HepG2 (cell line): ENCODE measurements around the gene PHF5A. TPM values are rescaled to one million over a fixed set of nuclear protein-coding genes. Genes with fewer than 3 reads are reported as not detected.

Source experiments
- CTCF ChIP-seq: sonication (generic); formaldehyde crosslinking; IDR thresholded peaks from 2 replicates; pipeline ENCODE4 v1.5.0; 2020; ENCODE audit warnings: mild to moderate bottlenecking, missing genetic modification reagents, moderate library complexity
- DDIT3 ChIP-seq: sonication (generic); formaldehyde crosslinking; IDR thresholded peaks from 2 replicates; pipeline ENCODE4 v1.4.0; 2020; ENCODE audit warnings: mild to moderate bottlenecking, missing genetic modification reagents
- ETS1 ChIP-seq: sonication (generic); formaldehyde crosslinking; IDR thresholded peaks from 2 replicates; pipeline ENCODE4 v1.4.0; 2020; ENCODE audit warnings: missing genetic modification reagents
- HBP1 ChIP-seq: IDR thresholded peaks from 2 replicates; pipeline ENCODE4 v1.6.1; 2016; ENCODE audit warnings: low read depth, control low read depth
- KMT2B ChIP-seq: IDR thresholded peaks from 2 replicates; pipeline ENCODE4 v1.6.1; 2016; ENCODE audit warnings: missing genetic modification reagents, missing compliant biosample characterization
- MBNL3 ChIP-seq: fragments of 250-450 bp; sonication (Bioruptor Pico); conservative IDR thresholded peaks from 2 replicates; pipeline ENCODE4 v1.8.0; 2022; ENCODE audit warnings: mild to moderate bottlenecking, inconsistent platforms
- MLXIP ChIP-seq: sonication (generic); formaldehyde crosslinking; IDR thresholded peaks from 2 replicates; pipeline ENCODE4 v1.9.0; 2021; ENCODE audit warnings: missing genetic modification reagents, borderline replicate concordance
- MNT ChIP-seq: fragments of 450-650 bp; IDR thresholded peaks from 2 replicates; pipeline ENCODE4 v1.6.1; 2016
- NCOA2 ChIP-seq: sonication (generic); formaldehyde crosslinking; IDR thresholded peaks from 2 replicates; pipeline ENCODE4 v1.8.0; 2022; ENCODE audit warnings: inconsistent platforms
- PTBP1 ChIP-seq: fragments of 200-400 bp; formaldehyde crosslinking; IDR thresholded peaks from 2 replicates; pipeline ENCODE4 v1.6.1; 2018; ENCODE audit warnings: low read length, low read depth; ENCODE audit not compliant: poor library complexity, severe bottlenecking
- RBM39 ChIP-seq: fragments of 200-400 bp; formaldehyde crosslinking; IDR thresholded peaks from one replicate; pipeline ENCODE4 v1.6.1; 2018; ENCODE audit warnings: antibody characterized with exemption, mild to moderate bottlenecking, low read depth, low read length; ENCODE audit not compliant: poor library complexity, severe bottlenecking
- REPIN1 ChIP-seq: sonication (generic); formaldehyde crosslinking; IDR thresholded peaks from 2 replicates; pipeline ENCODE4 v1.8.0; 2022; ENCODE audit warnings: missing genetic modification reagents, low read depth, mild to moderate bottlenecking, borderline replicate concordance
- SMAD9 ChIP-seq: sonication (generic); formaldehyde crosslinking; IDR thresholded peaks from 2 replicates; pipeline ENCODE4 v1.5.1; 2020; ENCODE audit warnings: mild to moderate bottlenecking, missing genetic modification reagents
- TCF7L2 ChIP-seq: IDR thresholded peaks from 2 replicates; pipeline ENCODE4 v1.6.1; 2011; ENCODE audit warnings: mild to moderate bottlenecking, low read depth, low read length, moderate library complexity
- TEAD2 ChIP-seq: sonication (generic); formaldehyde crosslinking; IDR thresholded peaks from 2 replicates; pipeline ENCODE4 v1.9.0; 2021; ENCODE audit warnings: missing genetic modification reagents
- ZEB1 ChIP-seq: IDR thresholded peaks from 2 replicates; pipeline ENCODE4 v1.6.1; 2012; ENCODE audit warnings: mild to moderate bottlenecking, low read depth, inconsistent platforms; ENCODE audit not compliant: insufficient replicate concordance
- ZNF367 ChIP-seq: sonication (generic); formaldehyde crosslinking; IDR thresholded peaks from 2 replicates; pipeline ENCODE4 v1.4.0; 2020; ENCODE audit warnings: missing genetic modification reagents, borderline replicate concordance
- ZNF589 ChIP-seq: sonication (generic); formaldehyde crosslinking; conservative IDR thresholded peaks from 2 replicates; pipeline ENCODE4 v1.8.0; 2022; ENCODE audit warnings: mild to moderate bottlenecking, moderate library complexity, missing genetic modification reagents
- ZNF780A ChIP-seq: sonication (generic); formaldehyde crosslinking; IDR thresholded peaks from 2 replicates; pipeline ENCODE4 v1.8.0; 2022; ENCODE audit warnings: mild to moderate bottlenecking, missing genetic modification reagents, moderate library complexity
- polyA plus RNA-seq, 8 experiments: library from polyadenylated mRNA; depleted of rRNA in 3 of 8; stranded (reverse) in 7 of 8; unstranded in 1 of 8; fragments of >200 nt; fragmentation: Illumina TruSeq in 4 of 8; extraction: Trizol in 4 of 8; gene quantifications; 2 replicates each; pipeline versions ENCODE4 v1.2.1 to v1.2.3, GENCODE V29; 2011 to 2016; ENCODE audit warnings: low read depth in 4 of 8, missing spikeins in 1 of 8, mixed read lengths in 1 of 8; ENCODE audit not compliant: insufficient read depth in 1 of 8
- total RNA-seq, 5 experiments: library from RNA; depleted of rRNA; stranded (reverse); fragments of >200 nt; fragmentation: Illumina TruSeq; extraction: Trizol; gene quantifications; 2 replicates each; pipeline ENCODE4 v1.2.3, GENCODE V29; 2016; ENCODE audit warnings: low read depth in 1 of 5

Gene PHF5A
- total and polyA plus RNA-seq, 2 of the 13 experiments (the other 11 are each of a cell fraction or from before 2014, with no cell fraction given) = 56.6 to 105 TPM

- TF ChIP-seq CTCF (CRISPR knock-in tag) (no peak; the same call in 1 of the 2 replicates), HBP1 (CRISPR knock-in tag) (peak; percentile 94), MNT (peak; percentile 66), DDIT3 (CRISPR knock-in tag) (no peak), KMT2B (CRISPR knock-in tag) (peak; percentile 90), ZEB1 (no peak), ZNF589 (CRISPR knock-in tag) (no peak), REPIN1 (CRISPR knock-in tag) (no peak), MLXIP (CRISPR knock-in tag) (peak; percentile 43; the same call in 1 of the 2 replicates), ZNF367 (CRISPR knock-in tag) (no peak), TEAD2 (CRISPR knock-in tag) (no peak), PTBP1 (no peak), SMAD9 (CRISPR knock-in tag) (0 out of 2 replicates have a peak, but pooled peaks have one; percentile 13), NCOA2 (CRISPR knock-in tag) (peak; percentile 15; the same call in 1 of the 2 replicates), ZNF780A (CRISPR knock-in tag) (no peak), MBNL3 (CRISPR knock-in tag) (no peak), TCF7L2 (no peak), RBM39 (peak; percentile 73), ETS1 (CRISPR knock-in tag) (no peak)
Observed at GRCh38 chr22:41468381-41469217, at the start of gene PHF5A, which contains the start of gene ACO2 (continued).
